ENCODE data around the gene ZNF827.

The ZNF827 gene

DNA sequence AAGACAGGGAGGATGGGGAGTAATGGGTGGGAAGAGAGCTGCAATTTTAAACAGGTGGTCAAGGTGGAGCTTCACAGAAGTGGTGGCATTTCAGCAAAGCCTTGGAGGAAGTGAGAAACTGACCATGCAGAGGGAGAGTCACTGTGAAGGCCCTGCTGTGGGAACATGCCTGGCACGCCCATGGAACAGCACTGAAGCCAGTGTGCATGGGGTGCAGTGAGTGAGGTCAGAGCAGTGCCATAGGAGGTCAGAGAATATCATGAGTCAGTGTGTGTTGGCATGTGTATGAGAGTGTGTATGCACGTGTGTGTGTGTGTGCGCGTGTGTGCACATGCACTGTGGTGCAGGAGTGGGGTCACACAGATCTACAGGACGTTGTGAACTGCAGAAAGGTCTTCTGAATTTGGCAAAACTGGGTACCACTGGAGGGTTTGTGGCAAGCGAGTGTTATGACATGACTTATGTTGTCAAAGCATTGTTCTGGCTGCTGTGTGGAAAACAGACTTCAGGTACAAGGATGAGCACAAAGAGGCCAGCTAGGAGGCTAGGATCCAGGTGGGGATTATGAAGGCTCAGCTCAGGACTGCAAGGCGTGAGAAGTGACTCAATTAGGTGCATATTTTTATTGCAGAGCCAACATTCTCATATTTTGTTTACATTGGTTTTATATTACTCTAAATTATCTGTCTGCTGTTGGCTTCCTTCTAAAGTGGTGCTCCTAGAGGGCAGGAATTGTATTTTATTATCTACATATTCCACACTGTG is 34.0 kb downstream of the ZNF827 start:
- Histone ChIP-seq H3K27ac (ENCODE audit: low read depth, low read length) (no peak overlapping the region), H3K9ac (ENCODE audit: low read length) (no peak overlapping the region), H3K27me3 (ENCODE audit: control insufficient read depth in 1 of 2, insufficient read depth in 2 of 2, low read length in 2 of 2) (no peaks in the 10 kb centered on the region), H3K36me3 (ENCODE audit: insufficient read depth, low read length) (peaks cover 13% of the 10 kb centered on the region), H3K9me3 (ENCODE audit: low read length) (no peaks in the 10 kb centered on the region), H3K4me3 (ENCODE audit: low read depth in 1 of 2, low read length in 2 of 2) (no peak overlapping the region), H3K4me1 (ENCODE audit: insufficient read depth, low read length) (peaks cover 14% of the 10 kb centered on the region)

DNA sequence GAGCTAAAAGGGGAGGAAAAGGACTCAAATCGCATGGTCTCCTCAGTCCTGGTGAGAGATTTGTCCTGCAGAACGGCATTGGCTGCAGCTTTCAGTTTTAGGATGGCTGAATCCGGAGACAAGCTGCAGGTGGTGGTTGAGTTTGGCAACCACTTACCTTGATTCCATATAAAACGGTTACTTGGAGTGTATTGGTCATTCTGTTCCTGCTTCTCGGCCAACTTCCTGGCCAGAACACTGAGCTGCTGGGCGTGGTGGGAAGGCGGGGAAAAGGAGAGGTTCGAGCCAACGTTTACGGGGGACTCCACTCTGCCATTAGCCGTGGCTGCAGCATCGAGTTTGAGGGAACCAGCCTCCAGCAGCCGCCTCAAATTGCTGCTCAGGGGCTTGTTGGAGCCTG is 36.1 kb downstream of the ZNF827 start:
- Histone ChIP-seq H3K36me3 (ENCODE audit: insufficient read depth, low read length) (peaks cover 13% of the 10 kb centered on the region), H3K27ac (ENCODE audit: low read depth, low read length) (no peak overlapping the region), H3K9ac (ENCODE audit: low read length) (no peak overlapping the region), H3K27me3 (ENCODE audit: control insufficient read depth in 1 of 2, insufficient read depth in 2 of 2, low read length in 2 of 2) (no peaks in the 10 kb centered on the region), H3K4me3 (ENCODE audit: low read depth in 1 of 2, low read length in 2 of 2) (no peak overlapping the region), H3K9me3 (ENCODE audit: low read length) (no peaks in the 10 kb centered on the region), H3K4me1 (ENCODE audit: insufficient read depth, low read length) (peaks cover 9% of the 10 kb centered on the region)

DNA sequence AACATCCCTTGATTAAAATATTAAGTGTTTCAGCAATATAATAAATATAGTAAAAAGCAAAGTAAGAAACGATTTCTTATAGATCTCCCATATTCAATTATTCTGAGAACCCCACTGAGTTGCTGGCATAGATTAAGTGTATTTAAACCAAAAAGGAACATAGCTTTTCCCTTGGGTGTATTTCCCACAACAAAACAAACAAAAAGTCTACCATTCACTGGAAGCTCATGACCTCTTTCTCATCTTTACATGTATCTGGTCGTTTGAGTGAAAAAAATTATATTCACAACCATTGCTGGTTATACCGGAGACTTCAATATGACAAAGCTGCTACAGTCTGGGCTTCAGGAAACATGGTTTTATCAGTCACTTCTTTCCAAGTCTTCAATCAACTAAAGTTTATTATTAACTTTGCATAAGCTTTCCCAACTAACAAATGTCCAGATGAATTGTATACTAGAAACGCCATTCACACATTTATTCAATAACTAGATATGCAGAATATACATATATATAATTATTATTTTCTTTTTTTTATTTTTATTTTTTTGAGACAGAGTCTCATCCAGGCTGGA is 38.6 kb downstream of the ZNF827 start:
- H3K36me3 ChIP-seq (ENCODE audit: insufficient read depth, low read length), result peaks cover 13% of the 10 kb centered on the region
- H3K9ac ChIP-seq (ENCODE audit: low read length), result no peak overlapping the region
- no peak overlapping the region for H3K4me3 ChIP-seq (ENCODE audit: low read depth in 1 of 2, low read length in 2 of 2)
- no peaks in the 10 kb centered on the region for H3K9me3 ChIP-seq (ENCODE audit: low read length)
- H3K4me1 ChIP-seq (ENCODE audit: insufficient read depth, low read length), result peaks cover 7% of the 10 kb centered on the region
- no peak overlapping the region for H3K27ac ChIP-seq (ENCODE audit: low read depth, low read length)
- H3K27me3 ChIP-seq (ENCODE audit: control insufficient read depth in 1 of 2, insufficient read depth in 2 of 2, low read length in 2 of 2), result no peaks in the 10 kb centered on the region

DNA sequence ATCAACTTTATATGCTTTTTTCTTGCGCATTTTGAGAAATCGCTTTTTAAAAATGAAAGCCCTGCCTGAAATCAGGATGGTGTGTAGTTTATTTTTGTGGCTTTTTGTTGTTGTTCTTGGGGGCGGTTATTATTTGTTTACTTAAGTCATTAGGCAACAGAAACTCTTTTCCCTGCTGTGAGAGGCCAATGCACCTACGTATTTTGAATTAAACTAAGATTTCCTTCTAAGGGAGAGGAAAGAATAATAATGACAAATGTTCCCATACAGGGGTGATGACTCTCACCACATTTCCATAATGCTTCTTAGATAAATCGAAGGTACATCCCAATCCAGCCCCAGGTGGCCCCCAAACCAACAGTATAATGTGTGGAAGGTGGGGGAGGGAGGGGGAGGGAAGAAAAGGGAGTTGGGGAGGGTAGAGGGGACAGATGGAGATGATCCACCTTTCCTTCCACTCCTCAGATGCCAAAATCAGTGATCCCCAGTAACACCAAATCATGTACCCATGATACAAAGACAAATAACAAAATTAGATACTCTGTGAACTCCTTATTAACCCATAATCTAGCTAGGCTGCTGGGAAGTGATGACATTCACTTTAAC is 39.6 kb downstream of the ZNF827 start:
- no peak overlapping the region for H3K4me3 ChIP-seq (ENCODE audit: low read depth in 1 of 2, low read length in 2 of 2)
- H3K27me3 ChIP-seq (ENCODE audit: control insufficient read depth in 1 of 2, insufficient read depth in 2 of 2, low read length in 2 of 2), result no peaks in the 10 kb centered on the region
- H3K4me1 ChIP-seq (ENCODE audit: insufficient read depth, low read length), result no peaks in the 10 kb centered on the region
- peaks cover 13% of the 10 kb centered on the region for H3K36me3 ChIP-seq (ENCODE audit: insufficient read depth, low read length)
- H3K27ac ChIP-seq (ENCODE audit: low read depth, low read length), result no peak overlapping the region
- H3K9me3 ChIP-seq (ENCODE audit: low read length), result no peaks in the 10 kb centered on the region
- no peak overlapping the region for H3K9ac ChIP-seq (ENCODE audit: low read length)

DNA sequence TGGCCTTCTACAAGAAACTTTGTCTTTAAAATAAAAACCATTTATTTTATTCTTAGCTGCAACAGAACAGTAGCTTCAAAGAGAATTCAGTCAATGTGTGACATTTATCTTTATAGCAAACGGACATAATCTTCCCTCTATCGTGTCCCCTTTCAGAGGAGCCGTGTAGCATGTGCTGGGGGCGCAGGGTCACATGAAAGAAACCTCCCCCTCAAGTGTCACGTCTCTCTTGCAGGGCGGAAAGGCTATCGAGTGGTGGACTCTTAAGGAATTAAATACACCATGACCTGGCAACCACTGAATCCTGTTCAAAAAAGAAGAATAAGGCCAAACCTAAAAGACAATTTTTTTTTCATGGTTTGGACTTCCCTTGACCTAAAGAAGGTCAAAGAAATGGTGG is 40.2 kb downstream of the ZNF827 start:
- no peak overlapping the region for H3K4me3 ChIP-seq (ENCODE audit: low read depth in 1 of 2, low read length in 2 of 2)
- H3K9me3 ChIP-seq (ENCODE audit: low read length), result no peaks in the 10 kb centered on the region
- no peak overlapping the region for H3K27ac ChIP-seq (ENCODE audit: low read depth, low read length)
- H3K36me3 ChIP-seq (ENCODE audit: insufficient read depth, low read length), result peaks cover 13% of the 10 kb centered on the region
- H3K4me1 ChIP-seq (ENCODE audit: insufficient read depth, low read length), result no peaks in the 10 kb centered on the region
- no peaks in the 10 kb centered on the region for H3K27me3 ChIP-seq (ENCODE audit: control insufficient read depth in 1 of 2, insufficient read depth in 2 of 2, low read length in 2 of 2)
- H3K9ac ChIP-seq (ENCODE audit: low read length), result no peak overlapping the region

DNA sequence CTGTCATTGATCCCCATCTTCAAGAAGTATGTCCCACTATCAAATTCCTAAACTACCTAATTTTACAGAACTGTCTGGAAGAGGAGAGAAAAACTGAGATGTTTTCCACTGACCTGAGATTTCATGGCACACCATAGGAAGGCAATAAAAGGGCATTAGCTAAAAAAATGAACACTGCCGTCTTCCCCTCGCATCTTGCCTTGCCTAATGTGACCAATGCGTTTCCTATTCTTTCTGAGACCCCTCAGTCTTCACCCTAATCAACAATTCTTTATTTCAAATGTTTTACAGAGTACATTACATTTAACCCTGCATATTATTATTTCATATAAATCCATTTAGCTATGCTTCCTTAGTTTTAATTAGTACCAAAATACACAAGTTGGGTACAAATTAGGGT is 43.6 kb downstream of the ZNF827 start:
- no peaks in the 10 kb centered on the region for H3K9me3 ChIP-seq (ENCODE audit: low read length)
- no peak overlapping the region for H3K4me3 ChIP-seq (ENCODE audit: low read depth in 1 of 2, low read length in 2 of 2)
- no peaks in the 10 kb centered on the region for H3K36me3 ChIP-seq (ENCODE audit: insufficient read depth, low read length)
- no peaks in the 10 kb centered on the region for H3K4me1 ChIP-seq (ENCODE audit: insufficient read depth, low read length)
- H3K9ac ChIP-seq (ENCODE audit: low read length), result no peak overlapping the region
- no peaks in the 10 kb centered on the region for H3K27me3 ChIP-seq (ENCODE audit: control insufficient read depth in 1 of 2, insufficient read depth in 2 of 2, low read length in 2 of 2)
- H3K27ac ChIP-seq (ENCODE audit: low read depth, low read length), result no peak overlapping the region

DNA sequence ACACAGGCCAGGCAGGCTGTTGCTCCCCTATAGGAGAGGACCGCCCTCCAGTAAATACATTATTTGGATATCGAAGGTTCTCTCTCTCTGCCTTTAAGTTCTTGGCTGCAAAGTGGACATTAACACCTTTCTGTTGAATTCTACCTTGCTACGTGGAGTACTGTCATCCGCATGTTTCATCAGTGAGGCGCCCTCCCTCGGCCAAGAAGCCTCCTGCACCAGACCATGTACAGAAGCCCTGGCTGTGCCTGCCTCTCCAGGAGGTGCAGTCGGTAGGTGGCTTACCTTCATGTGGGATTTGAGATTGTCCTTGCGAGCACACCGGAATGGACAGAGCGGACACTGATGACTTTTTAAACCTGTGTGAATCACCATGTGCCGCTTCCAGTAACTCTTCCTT is 46.7 kb downstream of the ZNF827 start:
- Histone ChIP-seq H3K4me3 (ENCODE audit: low read depth in 1 of 2, low read length in 2 of 2) (no peak overlapping the region), H3K9ac (ENCODE audit: low read length) (no peak overlapping the region), H3K36me3 (ENCODE audit: insufficient read depth, low read length) (no peaks in the 10 kb centered on the region), H3K27me3 (ENCODE audit: control insufficient read depth in 1 of 2, insufficient read depth in 2 of 2, low read length in 2 of 2) (no peaks in the 10 kb centered on the region), H3K4me1 (ENCODE audit: insufficient read depth, low read length) (peaks cover 13% of the 10 kb centered on the region), H3K27ac (ENCODE audit: low read depth, low read length) (no peak overlapping the region), H3K9me3 (ENCODE audit: low read length) (no peaks in the 10 kb centered on the region)

DNA sequence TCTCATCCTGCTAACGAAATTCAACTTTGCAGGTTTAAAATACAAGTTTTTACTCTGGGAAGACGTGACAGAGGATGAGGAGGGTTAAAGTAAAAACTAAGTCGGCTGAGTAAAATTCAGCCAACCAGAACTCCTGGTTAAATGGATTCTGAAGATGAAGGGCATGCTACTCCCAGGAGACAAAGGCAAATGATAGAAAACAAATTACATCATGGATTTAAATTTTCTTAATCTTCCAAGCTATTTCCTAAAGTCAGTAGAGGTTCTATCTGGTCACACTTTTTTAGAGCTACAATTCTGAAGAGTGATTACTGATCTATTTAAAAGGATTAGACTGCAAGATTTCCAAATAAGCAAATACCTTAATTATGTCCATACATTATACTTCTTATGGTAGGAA is 47.9 kb downstream of the ZNF827 start:
- H3K27ac ChIP-seq (ENCODE audit: low read depth, low read length), result no peak overlapping the region
- no peak overlapping the region for H3K4me3 ChIP-seq (ENCODE audit: low read depth in 1 of 2, low read length in 2 of 2)
- H3K9me3 ChIP-seq (ENCODE audit: low read length), result no peaks in the 10 kb centered on the region
- H3K27me3 ChIP-seq (ENCODE audit: control insufficient read depth in 1 of 2, insufficient read depth in 2 of 2, low read length in 2 of 2), result no peaks in the 10 kb centered on the region
- peaks cover 3% of the 10 kb centered on the region for H3K36me3 ChIP-seq (ENCODE audit: insufficient read depth, low read length)
- H3K4me1 ChIP-seq (ENCODE audit: insufficient read depth, low read length), result peaks cover 26% of the 10 kb centered on the region
- no peak overlapping the region for H3K9ac ChIP-seq (ENCODE audit: low read length)

DNA sequence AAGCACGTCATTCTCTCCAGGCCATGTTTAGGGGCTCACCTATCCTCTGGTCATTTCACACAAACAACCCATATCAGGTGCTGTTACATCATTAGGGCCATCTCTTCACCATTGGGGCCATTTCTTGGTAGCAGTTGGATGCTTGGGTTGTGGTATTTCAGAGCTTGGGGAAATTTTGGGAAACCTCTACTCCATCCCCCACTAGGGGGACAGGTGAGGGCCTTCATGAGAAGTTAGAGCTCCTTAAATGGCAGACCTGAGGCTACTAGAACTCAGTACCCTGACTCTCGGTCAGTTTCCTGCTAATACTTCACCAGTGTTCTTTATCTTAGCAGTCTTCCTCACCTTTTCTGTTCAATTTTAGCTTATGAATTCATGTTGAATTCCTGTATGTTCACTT is 50.2 kb downstream of the ZNF827 start:
- Histone ChIP-seq H3K27me3 (ENCODE audit: control insufficient read depth in 1 of 2, insufficient read depth in 2 of 2, low read length in 2 of 2) (no peaks in the 10 kb centered on the region), H3K27ac (ENCODE audit: low read depth, low read length) (no peak overlapping the region), H3K9ac (ENCODE audit: low read length) (no peak overlapping the region), H3K4me3 (ENCODE audit: low read depth in 1 of 2, low read length in 2 of 2) (no peak overlapping the region), H3K36me3 (ENCODE audit: insufficient read depth, low read length) (peaks cover 9% of the 10 kb centered on the region), H3K4me1 (ENCODE audit: insufficient read depth, low read length) (peaks cover 32% of the 10 kb centered on the region), H3K9me3 (ENCODE audit: low read length) (no peaks in the 10 kb centered on the region)

DNA sequence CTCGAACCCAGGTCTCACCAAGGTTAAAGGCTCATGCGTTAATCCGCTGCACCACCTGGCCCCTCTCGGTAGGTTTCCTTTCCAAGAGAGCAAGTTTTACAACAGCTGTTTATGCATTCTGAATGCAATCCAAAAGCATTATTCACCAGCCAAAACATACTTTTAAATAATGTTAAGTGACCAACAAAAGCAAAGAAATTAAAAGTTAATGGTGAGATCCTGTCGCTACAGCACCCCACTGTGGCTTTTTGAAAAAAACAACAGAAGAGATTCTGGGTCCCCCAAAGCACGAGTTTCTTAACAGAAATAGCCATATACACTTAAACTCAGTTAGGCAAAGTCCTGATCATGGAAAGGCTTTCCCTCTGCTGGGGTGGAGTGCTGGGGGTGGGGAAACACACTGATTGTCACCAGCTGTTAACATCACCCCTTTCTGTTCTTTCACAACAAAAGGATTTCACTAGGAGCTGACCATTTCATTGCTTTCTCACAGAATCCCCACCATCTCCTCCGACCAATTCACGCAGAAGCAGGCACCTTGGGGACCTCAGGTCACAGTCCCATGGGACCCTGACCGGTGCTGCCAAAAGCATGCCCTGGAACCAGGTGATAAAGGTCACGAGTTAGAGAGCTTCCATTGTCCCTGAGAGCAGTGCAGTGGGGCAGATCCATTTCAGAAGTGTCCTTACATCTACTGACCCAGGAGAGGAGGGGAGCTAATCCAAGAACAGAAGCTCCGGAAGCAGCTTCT is 51.2 kb downstream of the ZNF827 start:
- H3K36me3 ChIP-seq (ENCODE audit: insufficient read depth, low read length), result peaks cover 9% of the 10 kb centered on the region
- no peaks in the 10 kb centered on the region for H3K9me3 ChIP-seq (ENCODE audit: low read length)
- no peak overlapping the region for H3K4me3 ChIP-seq (ENCODE audit: low read depth in 1 of 2, low read length in 2 of 2)
- no peak overlapping the region for H3K9ac ChIP-seq (ENCODE audit: low read length)
- no peaks in the 10 kb centered on the region for H3K27me3 ChIP-seq (ENCODE audit: control insufficient read depth in 1 of 2, insufficient read depth in 2 of 2, low read length in 2 of 2)
- H3K27ac ChIP-seq (ENCODE audit: low read depth, low read length), result peak overlapping the region; percentile 43
- peaks cover 32% of the 10 kb centered on the region for H3K4me1 ChIP-seq (ENCODE audit: insufficient read depth, low read length)

DNA sequence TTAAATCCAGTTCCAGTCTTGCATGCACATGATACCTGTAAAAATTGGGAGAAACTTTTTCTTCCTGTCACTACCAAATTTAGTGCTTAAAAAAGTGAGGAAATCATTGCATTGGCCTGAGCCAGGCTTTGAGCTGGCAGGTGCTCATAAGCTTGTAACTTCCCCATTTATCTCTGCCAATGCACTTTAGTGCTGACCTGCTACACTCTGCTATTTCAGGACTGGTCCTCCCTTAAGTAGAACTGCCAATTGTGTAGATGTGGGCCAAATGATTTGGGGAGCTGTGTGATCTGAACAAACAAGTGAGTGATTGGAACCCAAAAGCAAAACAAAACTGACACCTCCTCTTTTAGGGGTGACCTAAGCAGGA is 51.8 kb downstream of the ZNF827 start:
- Histone ChIP-seq H3K36me3 (ENCODE audit: insufficient read depth, low read length) (peaks cover 9% of the 10 kb centered on the region), H3K27me3 (ENCODE audit: control insufficient read depth in 1 of 2, insufficient read depth in 2 of 2, low read length in 2 of 2) (no peaks in the 10 kb centered on the region), H3K4me1 (ENCODE audit: insufficient read depth, low read length) (peaks cover 34% of the 10 kb centered on the region), H3K9me3 (ENCODE audit: low read length) (no peaks in the 10 kb centered on the region), H3K4me3 (ENCODE audit: low read depth in 1 of 2, low read length in 2 of 2) (no peak overlapping the region), H3K27ac (ENCODE audit: low read depth, low read length) (no peak overlapping the region), H3K9ac (ENCODE audit: low read length) (no peak overlapping the region)

Data from muscle layer of colon (tissue), 2 donors.